ENCODE measurements around the gene COX18.

DNA sequence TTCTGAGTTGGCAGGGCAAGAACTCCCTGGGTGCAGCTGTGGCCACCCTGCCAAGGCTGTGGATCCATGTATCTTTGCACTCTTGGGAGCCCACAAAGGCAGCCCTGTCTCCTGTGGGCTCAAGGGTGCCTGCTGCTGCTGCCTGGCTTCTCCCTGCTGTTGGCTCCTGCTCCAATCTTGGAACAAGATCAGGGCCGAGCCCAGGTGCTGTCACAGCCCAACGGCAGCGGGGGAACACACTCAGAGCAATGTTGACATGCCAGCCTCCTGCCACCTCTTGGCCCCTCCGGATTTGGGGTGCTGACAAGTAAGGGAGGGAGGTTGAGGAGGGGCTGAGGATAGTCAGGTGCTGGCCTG lies 57.9 kb downstream of the COX18 start:
- TF ChIP-seq, protein P1, sequence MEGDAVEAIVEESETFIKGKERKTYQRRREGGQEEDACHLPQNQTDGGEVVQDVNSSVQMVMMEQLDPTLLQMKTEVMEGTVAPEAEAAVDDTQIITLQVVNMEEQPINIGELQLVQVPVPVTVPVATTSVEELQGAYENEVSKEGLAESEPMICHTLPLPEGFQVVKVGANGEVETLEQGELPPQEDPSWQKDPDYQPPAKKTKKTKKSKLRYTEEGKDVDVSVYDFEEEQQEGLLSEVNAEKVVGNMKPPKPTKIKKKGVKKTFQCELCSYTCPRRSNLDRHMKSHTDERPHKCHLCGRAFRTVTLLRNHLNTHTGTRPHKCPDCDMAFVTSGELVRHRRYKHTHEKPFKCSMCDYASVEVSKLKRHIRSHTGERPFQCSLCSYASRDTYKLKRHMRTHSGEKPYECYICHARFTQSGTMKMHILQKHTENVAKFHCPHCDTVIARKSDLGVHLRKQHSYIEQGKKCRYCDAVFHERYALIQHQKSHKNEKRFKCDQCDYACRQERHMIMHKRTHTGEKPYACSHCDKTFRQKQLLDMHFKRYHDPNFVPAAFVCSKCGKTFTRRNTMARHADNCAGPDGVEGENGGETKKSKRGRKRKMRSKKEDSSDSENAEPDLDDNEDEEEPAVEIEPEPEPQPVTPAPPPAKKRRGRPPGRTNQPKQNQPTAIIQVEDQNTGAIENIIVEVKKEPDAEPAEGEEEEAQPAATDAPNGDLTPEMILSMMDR (IDR thresholded peaks at IDR 0.05; ENCODE audit: low read length), result no peak
- no peak for TF ChIP-seq EZH2 (IDR thresholded peaks at IDR 0.05; ENCODE audit: borderline replicate concordance, low read length)

Measured in OCI-LY1 (cell line).